Heart left ventricle (tissue), 13 donors: Measurements from ENCODE around the gene FCMR.

Experiments
- POLR2A ChIP-seq, 2 donors: fragments of 450-650 bp; IDR thresholded peaks; one replicate each; pipeline ENCODE4 v1.6.1; 2017; ENCODE audit warnings: antibody characterized with exemption in 2 of 2, mild to moderate bottlenecking in 2 of 2, moderate library complexity in 2 of 2
- TF ChIP-seq, protein P1 (sequence below), 12 donors: fragments of 200-600 bp; sonication (generic) in 4 of 12; IDR thresholded peaks; one replicate each; pipeline versions ENCODE4 v1.5.0 to v1.8.0; 2018 to 2022; ENCODE audit warnings: antibody characterized with exemption in 12 of 12, mild to moderate bottlenecking in 5 of 12
- donor health status: ischemic (EF 13 %, LVEDD 7.1; RV severe dilation, severe dysfunction).
- donor health status: DM: no; HTN: yes; CAD: no.
- donor health status: DM: no; HTN: no; CAD: no.
- donor health status: ischemic (EF 25% LVEDD 6.9; RV normal size, moderate dysfunction).
- donor health status: ischemic (EF 25% LVEDD 5.7; RV mildly dilated, moderate dysfunction).
- donor health status: ischemic (EF 35%, LVEDD 5.7; RV mildly dilated, moderate dysfunction).
- donor health status: nonischemic (EF 11% LVEDD 7.7; RV severe dilation, severe dysfunction).
- donor health status: DM: yes; HTN: yes; CAD: no.
- donor health status: PGD.
- donor health status: ischemic (EF 29% LVEDD 5.4; RV normal size, mild dysfunction).
- donor health status: nonischemic (EF 23%, LVEDD 6.1; RV moderate dilation, normal function).

DNA sequence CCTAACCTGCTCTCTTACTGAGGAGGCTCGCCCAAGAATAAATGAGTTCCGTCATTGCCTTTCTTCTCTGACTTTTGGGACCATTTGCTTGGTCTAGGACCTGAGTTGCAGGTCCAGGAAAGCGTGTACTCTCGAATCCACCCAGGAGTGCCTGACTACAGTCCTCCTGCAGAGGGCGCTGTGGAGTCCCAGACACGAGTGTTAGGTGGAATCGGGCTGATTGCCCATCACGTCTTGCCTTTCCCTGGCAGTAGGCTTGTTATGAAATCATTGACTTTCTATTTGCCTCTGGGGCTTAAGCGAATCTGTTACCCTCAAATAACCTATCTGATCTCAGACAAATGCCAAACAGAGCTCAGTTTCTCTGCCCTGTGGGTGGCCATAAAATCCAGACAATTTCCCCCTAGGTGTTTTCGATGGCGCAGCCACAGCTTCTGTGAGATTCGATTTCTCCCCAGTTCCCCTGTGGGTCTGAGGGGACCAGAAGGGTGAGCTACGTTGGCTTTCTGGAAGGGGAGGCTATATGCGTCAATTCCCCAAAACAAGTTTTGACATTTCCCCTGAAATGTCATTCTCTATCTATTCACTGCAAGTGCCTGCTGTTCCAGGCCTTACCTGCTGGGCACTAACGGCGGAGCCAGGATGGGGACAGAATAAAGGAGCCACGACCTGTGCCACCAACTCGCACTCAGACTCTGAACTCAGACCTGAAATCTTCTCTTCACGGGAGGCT lies 56.6 kb downstream of the FCMR start, which contains the start of gene IL20:
- TF ChIP-seq, protein P1, sequence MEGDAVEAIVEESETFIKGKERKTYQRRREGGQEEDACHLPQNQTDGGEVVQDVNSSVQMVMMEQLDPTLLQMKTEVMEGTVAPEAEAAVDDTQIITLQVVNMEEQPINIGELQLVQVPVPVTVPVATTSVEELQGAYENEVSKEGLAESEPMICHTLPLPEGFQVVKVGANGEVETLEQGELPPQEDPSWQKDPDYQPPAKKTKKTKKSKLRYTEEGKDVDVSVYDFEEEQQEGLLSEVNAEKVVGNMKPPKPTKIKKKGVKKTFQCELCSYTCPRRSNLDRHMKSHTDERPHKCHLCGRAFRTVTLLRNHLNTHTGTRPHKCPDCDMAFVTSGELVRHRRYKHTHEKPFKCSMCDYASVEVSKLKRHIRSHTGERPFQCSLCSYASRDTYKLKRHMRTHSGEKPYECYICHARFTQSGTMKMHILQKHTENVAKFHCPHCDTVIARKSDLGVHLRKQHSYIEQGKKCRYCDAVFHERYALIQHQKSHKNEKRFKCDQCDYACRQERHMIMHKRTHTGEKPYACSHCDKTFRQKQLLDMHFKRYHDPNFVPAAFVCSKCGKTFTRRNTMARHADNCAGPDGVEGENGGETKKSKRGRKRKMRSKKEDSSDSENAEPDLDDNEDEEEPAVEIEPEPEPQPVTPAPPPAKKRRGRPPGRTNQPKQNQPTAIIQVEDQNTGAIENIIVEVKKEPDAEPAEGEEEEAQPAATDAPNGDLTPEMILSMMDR (IDR thresholded peaks at IDR 0.05), result peak; percentile 58 to 79 (median 65)
- no peak for TF ChIP-seq POLR2A (IDR thresholded peaks at IDR 0.05)
